WTC11 (cell line): Measurements from ENCODE around the gene FBXL7. TPM values are rescaled to one million over a fixed set of nuclear protein-coding genes. Genes with fewer than 3 reads are reported as not detected.

ENCODE experiments used
- ATAC-seq: fragments of 200-7000 bp; cut with Tn5 transposase; 2 replicates; pipeline ENCODE4 v1.10.0; 2021; ENCODE audit warnings: mild to moderate bottlenecking, moderate library complexity
- CTCF ChIA-PET: fragments of 300-600 bp; sonication (Branson Sonifier 250); formaldehyde crosslinking; loops from one replicate; lab custom pipeline; 2021; ENCODE audit warnings: antibody characterized with exemption; lab: Charles Lee
- POLR2A ChIA-PET: fragments of 350-600 bp; sonication (Branson Sonifier 250); formaldehyde crosslinking; loops from one replicate; lab custom pipeline; 2021; ENCODE audit warnings: antibody characterized with exemption; lab: Charles Lee
- DNase-seq: peaks from one replicate; pipeline ENCODE4 v3.0.0; 2021; ENCODE audit warnings: low spot score
- H3K27ac Mint-ChIP-seq: 2 replicates; pipeline ENCODE4 v1.8.0; 2021; ENCODE audit warnings: mixed read lengths
- H3K27me3 Mint-ChIP-seq: 2 replicates; pipeline ENCODE4 v1.8.0; 2021; ENCODE audit warnings: low read depth, mild to moderate bottlenecking, moderate library complexity, mixed read lengths
- H3K36me3 Mint-ChIP-seq: 2 replicates; pipeline ENCODE4 v1.8.0; 2021; ENCODE audit warnings: mixed read lengths
- H3K4me1 Mint-ChIP-seq: 2 replicates; pipeline ENCODE4 v1.8.0; 2022; ENCODE audit warnings: mixed read lengths
- H3K4me3 Mint-ChIP-seq: 2 replicates; pipeline ENCODE4 v1.8.0; 2021; ENCODE audit warnings: mild to moderate bottlenecking, moderate library complexity, mixed read lengths
- H3K9me3 Mint-ChIP-seq: 2 replicates; pipeline ENCODE4 v1.8.0; 2021; ENCODE audit warnings: mixed read lengths
- CREM ChIP-seq: sonication (generic); formaldehyde crosslinking; IDR thresholded peaks from 2 replicates; pipeline ENCODE4 v1.8.1; 2022; ENCODE audit warnings: mild to moderate bottlenecking, missing genetic modification reagents, moderate library complexity
- EMX1 ChIP-seq: fragments of 250-450 bp; sonication (Bioruptor Pico); IDR thresholded peaks from 2 replicates; pipeline ENCODE4 v1.8.0; 2021; ENCODE audit warnings: mild to moderate bottlenecking
- FOXK1 ChIP-seq: sonication (generic); formaldehyde crosslinking; IDR thresholded peaks from 2 replicates; pipeline ENCODE4 v1.8.0; 2022; ENCODE audit warnings: mild to moderate bottlenecking, moderate library complexity, missing genetic modification reagents
- JAZF1 ChIP-seq: fragments of 250-450 bp; sonication (Bioruptor Pico); IDR thresholded peaks from 2 replicates; pipeline ENCODE4 v1.9.0; 2021; ENCODE audit warnings: moderate library complexity, mild to moderate bottlenecking, inconsistent platforms
- NFE2L1 ChIP-seq: sonication (generic); formaldehyde crosslinking; IDR thresholded peaks from 2 replicates; pipeline ENCODE4 v1.8.1; 2023; ENCODE audit warnings: missing genetic modification reagents
- TCF7 ChIP-seq: sonication (generic); formaldehyde crosslinking; IDR thresholded peaks from 2 replicates; pipeline ENCODE4 v1.8.0; 2022; ENCODE audit warnings: mild to moderate bottlenecking, low read depth, missing genetic modification reagents, moderate library complexity
- ZNF317 ChIP-seq: sonication (generic); formaldehyde crosslinking; IDR thresholded peaks from 2 replicates; pipeline ENCODE4 v1.8.1; 2023; ENCODE audit warnings: low read depth, mild to moderate bottlenecking, moderate library complexity, missing genetic modification reagents, borderline replicate concordance
- ZNF416 ChIP-seq: fragments of 250-450 bp; sonication (Bioruptor Pico); IDR thresholded peaks from 2 replicates; pipeline ENCODE4 v1.9.0; 2021; ENCODE audit warnings: mild to moderate bottlenecking, inconsistent platforms
- ZNF423 ChIP-seq: fragments of 250-450 bp; sonication (Bioruptor Pico); IDR thresholded peaks from 2 replicates; pipeline ENCODE4 v2.1.2; 2022; ENCODE audit warnings: mild to moderate bottlenecking, moderate library complexity
- total RNA-seq: library from RNA; stranded (reverse); gene quantifications from 3 replicates; pipeline ENCODE4 v1.2.3, GENCODE V29; 2021
- TF ChIP-seq, protein P1 (sequence below): sonication (generic); formaldehyde crosslinking; IDR thresholded peaks from 2 replicates; pipeline ENCODE4 v1.8.1; 2022; ENCODE audit warnings: low read depth, missing genetic modification reagents, borderline replicate concordance
- TF ChIP-seq, protein P2 (sequence below): sonication (generic); formaldehyde crosslinking; IDR thresholded peaks from 2 replicates; pipeline ENCODE4 v1.8.0; 2022; ENCODE audit warnings: mild to moderate bottlenecking, missing genetic modification reagents
- TF ChIP-seq, protein P3 (sequence below): fragments of 250-450 bp; sonication (Bioruptor Pico); IDR thresholded peaks from 2 replicates; pipeline ENCODE4 v1.9.0; 2021; ENCODE audit warnings: mild to moderate bottlenecking
- TF ChIP-seq, protein P4 (sequence below): sonication (generic); formaldehyde crosslinking; IDR thresholded peaks from 2 replicates; pipeline ENCODE4 v1.8.0; 2022; ENCODE audit warnings: mild to moderate bottlenecking, missing genetic modification reagents
- TF ChIP-seq, protein P5 (sequence below): fragments of 250-450 bp; sonication (Bioruptor Pico); conservative IDR thresholded peaks from 2 replicates; pipeline ENCODE4 v1.9.0; 2021; ENCODE audit warnings: mild to moderate bottlenecking
- TF ChIP-seq, protein P6 (sequence below): sonication (generic); formaldehyde crosslinking; IDR thresholded peaks from 2 replicates; pipeline ENCODE4 v1.8.0; 2022; ENCODE audit warnings: mild to moderate bottlenecking, missing genetic modification reagents
- TF ChIP-seq, protein P7 (sequence below): sonication (generic); formaldehyde crosslinking; IDR thresholded peaks from 2 replicates; pipeline ENCODE4 v1.8.1; 2023; ENCODE audit warnings: mild to moderate bottlenecking, missing genetic modification reagents, moderate library complexity
- TF ChIP-seq, protein P8 (sequence below): sonication (generic); formaldehyde crosslinking; IDR thresholded peaks from 2 replicates; pipeline ENCODE4 v1.8.1; 2023; ENCODE audit warnings: mild to moderate bottlenecking, missing genetic modification reagents, moderate library complexity

Gene FBXL7
- total RNA-seq, 1 experiment from 2014 or later: 13.8 TPM

DNA sequence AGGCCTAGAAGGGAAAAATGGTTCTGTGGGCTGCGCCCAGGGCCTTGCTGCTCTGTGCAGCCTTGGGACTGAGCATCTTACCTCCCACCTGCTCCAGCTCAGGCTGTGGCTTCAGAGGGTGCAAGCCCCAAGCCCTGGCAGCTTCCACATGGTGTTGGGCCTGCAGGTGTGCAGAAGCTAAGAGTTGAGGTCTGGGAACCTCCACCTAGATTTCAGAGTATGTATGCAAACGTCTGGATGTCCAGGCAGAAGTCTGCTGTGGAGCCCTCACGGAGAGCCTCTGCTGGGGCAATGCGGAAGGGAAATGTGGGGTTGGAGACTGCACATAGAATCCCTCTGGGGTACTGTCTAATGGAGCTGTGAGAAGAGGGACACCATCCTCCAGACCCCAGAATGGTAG lies 36.0 kb downstream of the FBXL7 start:
- CTCF ChIA-PET: no interaction called here
- TF ChIP-seq, protein P1, sequence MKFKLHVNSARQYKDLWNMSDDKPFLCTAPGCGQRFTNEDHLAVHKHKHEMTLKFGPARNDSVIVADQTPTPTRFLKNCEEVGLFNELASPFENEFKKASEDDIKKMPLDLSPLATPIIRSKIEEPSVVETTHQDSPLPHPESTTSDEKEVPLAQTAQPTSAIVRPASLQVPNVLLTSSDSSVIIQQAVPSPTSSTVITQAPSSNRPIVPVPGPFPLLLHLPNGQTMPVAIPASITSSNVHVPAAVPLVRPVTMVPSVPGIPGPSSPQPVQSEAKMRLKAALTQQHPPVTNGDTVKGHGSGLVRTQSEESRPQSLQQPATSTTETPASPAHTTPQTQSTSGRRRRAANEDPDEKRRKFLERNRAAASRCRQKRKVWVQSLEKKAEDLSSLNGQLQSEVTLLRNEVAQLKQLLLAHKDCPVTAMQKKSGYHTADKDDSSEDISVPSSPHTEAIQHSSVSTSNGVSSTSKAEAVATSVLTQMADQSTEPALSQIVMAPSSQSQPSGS (CRISPR knock-in tag): no peak
- TF ChIP-seq, protein P2, sequence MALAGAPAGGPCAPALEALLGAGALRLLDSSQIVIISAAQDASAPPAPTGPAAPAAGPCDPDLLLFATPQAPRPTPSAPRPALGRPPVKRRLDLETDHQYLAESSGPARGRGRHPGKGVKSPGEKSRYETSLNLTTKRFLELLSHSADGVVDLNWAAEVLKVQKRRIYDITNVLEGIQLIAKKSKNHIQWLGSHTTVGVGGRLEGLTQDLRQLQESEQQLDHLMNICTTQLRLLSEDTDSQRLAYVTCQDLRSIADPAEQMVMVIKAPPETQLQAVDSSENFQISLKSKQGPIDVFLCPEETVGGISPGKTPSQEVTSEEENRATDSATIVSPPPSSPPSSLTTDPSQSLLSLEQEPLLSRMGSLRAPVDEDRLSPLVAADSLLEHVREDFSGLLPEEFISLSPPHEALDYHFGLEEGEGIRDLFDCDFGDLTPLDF (CRISPR knock-in tag): no peak
- TF ChIP-seq, protein P3, sequence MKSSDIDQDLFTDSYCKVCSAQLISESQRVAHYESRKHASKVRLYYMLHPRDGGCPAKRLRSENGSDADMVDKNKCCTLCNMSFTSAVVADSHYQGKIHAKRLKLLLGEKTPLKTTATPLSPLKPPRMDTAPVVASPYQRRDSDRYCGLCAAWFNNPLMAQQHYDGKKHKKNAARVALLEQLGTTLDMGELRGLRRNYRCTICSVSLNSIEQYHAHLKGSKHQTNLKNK: no peak
- TF ChIP-seq, protein P4, sequence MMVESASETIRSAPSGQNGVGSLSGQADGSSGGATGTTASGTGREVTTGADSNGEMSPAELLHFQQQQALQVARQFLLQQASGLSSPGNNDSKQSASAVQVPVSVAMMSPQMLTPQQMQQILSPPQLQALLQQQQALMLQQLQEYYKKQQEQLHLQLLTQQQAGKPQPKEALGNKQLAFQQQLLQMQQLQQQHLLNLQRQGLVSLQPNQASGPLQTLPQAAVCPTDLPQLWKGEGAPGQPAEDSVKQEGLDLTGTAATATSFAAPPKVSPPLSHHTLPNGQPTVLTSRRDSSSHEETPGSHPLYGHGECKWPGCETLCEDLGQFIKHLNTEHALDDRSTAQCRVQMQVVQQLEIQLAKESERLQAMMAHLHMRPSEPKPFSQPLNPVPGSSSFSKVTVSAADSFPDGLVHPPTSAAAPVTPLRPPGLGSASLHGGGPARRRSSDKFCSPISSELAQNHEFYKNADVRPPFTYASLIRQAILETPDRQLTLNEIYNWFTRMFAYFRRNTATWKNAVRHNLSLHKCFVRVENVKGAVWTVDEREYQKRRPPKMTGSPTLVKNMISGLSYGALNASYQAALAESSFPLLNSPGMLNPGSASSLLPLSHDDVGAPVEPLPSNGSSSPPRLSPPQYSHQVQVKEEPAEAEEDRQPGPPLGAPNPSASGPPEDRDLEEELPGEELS (CRISPR knock-in tag): no peak
- TF ChIP-seq ZNF416 (CRISPR knock-in tag) (no peak), JAZF1 (CRISPR knock-in tag) (no peak), FOXK1 (CRISPR knock-in tag) (no peak), TCF7 (CRISPR knock-in tag) (no peak), ZNF423 (no peak), NFE2L1 (CRISPR knock-in tag) (no peak), ZNF317 (CRISPR knock-in tag) (no peak), CREM (CRISPR knock-in tag) (no peak), EMX1 (CRISPR knock-in tag) (no peak)
- TF ChIP-seq, protein P5, sequence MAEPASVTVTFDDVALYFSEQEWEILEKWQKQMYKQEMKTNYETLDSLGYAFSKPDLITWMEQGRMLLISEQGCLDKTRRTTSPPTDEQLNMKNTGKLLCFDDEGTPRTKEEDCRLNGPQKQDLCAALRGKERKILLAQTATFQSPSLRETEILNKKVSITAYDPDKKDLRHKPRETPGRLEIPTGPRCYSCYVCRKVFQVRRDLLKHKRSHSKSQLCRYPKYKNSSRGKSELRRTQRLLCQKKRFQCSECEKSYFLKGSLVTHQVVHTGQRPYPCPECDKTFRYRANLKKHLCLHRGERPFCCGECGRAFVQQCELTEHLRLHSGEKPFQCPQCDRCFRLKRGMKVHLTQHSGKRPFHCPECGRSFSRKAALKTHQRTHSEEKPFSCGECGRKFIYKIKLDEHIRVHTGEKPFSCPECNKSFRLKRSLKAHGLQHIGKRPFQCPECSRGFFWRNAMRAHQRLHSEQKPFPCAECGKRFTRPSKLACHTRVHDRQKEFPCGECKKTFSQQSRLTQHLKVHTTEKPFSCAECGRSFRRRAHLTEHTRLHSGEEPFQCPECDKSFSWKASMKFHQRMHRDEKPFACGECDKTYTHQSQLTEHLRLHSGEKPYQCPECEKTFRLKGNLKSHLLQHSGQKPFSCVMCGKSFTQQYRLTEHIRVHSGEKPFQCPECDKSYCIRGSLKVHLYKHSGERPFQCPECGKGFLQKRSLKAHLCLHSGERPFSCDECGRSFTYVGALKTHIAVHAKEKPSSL: no peak
- TF ChIP-seq, protein P6, sequence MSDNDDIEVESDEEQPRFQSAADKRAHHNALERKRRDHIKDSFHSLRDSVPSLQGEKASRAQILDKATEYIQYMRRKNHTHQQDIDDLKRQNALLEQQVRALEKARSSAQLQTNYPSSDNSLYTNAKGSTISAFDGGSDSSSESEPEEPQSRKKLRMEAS (CRISPR knock-in tag): no peak
- TF ChIP-seq, protein P7, sequence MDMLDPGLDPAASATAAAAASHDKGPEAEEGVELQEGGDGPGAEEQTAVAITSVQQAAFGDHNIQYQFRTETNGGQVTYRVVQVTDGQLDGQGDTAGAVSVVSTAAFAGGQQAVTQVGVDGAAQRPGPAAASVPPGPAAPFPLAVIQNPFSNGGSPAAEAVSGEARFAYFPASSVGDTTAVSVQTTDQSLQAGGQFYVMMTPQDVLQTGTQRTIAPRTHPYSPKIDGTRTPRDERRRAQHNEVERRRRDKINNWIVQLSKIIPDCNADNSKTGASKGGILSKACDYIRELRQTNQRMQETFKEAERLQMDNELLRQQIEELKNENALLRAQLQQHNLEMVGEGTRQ (CRISPR knock-in tag): no peak
- TF ChIP-seq, protein P8, sequence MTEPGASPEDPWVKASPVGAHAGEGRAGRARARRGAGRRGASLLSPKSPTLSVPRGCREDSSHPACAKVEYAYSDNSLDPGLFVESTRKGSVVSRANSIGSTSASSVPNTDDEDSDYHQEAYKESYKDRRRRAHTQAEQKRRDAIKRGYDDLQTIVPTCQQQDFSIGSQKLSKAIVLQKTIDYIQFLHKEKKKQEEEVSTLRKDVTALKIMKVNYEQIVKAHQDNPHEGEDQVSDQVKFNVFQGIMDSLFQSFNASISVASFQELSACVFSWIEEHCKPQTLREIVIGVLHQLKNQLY (CRISPR knock-in tag): no peak
- peaks cover 33% of the 10 kb centered on the region for H3K36me3 Mint-ChIP-seq

More for the DNA sequence above, 36.0 kb downstream of the FBXL7 start:
- peaks cover 32% of the 10 kb centered on the region for H3K9me3 Mint-ChIP-seq
- H3K27ac Mint-ChIP-seq: no peak overlapping the region
- no peak for ATAC-seq
- no peak overlapping the region for H3K4me3 Mint-ChIP-seq
- POLR2A ChIA-PET: no interaction called here
- no peak for DNase-seq
- H3K4me1 Mint-ChIP-seq: peaks cover 39% of the 10 kb centered on the region
- peaks cover 4% of the 10 kb centered on the region for H3K27me3 Mint-ChIP-seq
